ENCODE results near the gene NPC1.

DNA sequence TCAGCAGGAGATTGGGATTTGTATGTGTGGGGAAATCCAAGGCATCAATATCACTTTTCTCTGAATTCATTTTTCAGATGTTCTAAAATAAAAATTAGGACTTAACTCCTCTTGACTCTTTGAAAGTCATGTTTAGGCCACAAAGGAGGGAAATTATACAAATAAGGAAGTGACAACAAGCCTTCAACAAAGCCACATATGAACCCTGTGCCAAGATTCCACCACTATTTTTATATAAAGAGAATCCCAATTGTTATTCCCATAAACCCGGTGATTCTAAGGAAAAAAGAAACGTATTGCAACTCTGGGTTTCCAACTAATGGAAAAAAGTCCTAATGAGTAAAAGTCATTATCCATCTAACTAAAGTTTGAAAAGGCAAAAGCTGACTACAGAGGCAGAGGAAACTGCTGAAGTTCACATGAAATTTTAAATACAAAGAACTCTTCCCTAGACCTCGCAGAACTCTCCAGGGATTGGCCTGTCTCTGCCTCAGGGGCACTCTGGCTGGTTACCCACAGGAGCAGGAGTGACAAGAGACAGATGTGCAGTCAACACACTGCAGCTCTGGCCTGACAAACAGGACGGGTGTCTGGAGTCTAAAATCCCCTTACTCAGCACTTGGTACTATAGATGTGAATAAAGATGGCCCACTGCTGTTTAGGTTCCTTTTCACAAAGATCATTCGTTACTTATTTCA, 11.5 kb downstream of the NPC1 start:
- TF ChIP-seq CTCF (conservative IDR thresholded peaks at IDR 0.05 in 1 of 2, IDR thresholded peaks at IDR 0.05 in 1 of 2; ENCODE audit: low read depth in 1 of 2, low read length in 2 of 2) (no peak), EZH2 (IDR thresholded peaks at IDR 0.05; ENCODE audit: low read length, missing control alignments) (no peak)

Measured in fibroblast of lung (primary cell).